DND-41 (cell line): ENCODE data around the gene CCDC144A.
"Not testable (repeated sequence)": the region's sequence is repeated elsewhere in the genome, so short reads cannot be mapped to it uniquely, and the experiment has no call there.

Experiments
- CTCF ChIP-seq: IDR thresholded peaks from 2 replicates; pipeline ENCODE4 v1.5.1; 2012; ENCODE audit warnings: borderline replicate concordance, low read length, moderate library complexity, mild to moderate bottlenecking; ENCODE audit not compliant: poor library complexity, severe bottlenecking; ENCODE audit errors: extremely low read depth
- EZH2 ChIP-seq: IDR thresholded peaks from 3 replicates; pipeline ENCODE4 v1.6.1; 2012; ENCODE audit warnings: borderline replicate concordance, low read depth, mild to moderate bottlenecking, moderate library complexity, low read length, inconsistent platforms; ENCODE audit not compliant: severe bottlenecking

GRCh38 chr17:16822133-16822532, 132.1 kb downstream of the CCDC144A start:
- not testable (repeated sequence) for TF ChIP-seq CTCF, EZH2
